H1 (cell line): ENCODE measurements around the gene GPC1. TPM values are rescaled to one million over a fixed set of nuclear protein-coding genes. Genes with fewer than 3 reads are reported as not detected.

Experiments used
- BRCA1 ChIP-seq: IDR thresholded peaks from 2 replicates; pipeline ENCODE4 v1.6.1; 2012; ENCODE audit warnings: low read depth, low read length, improper control_type of control experiment
- CEBPB ChIP-seq: IDR thresholded peaks from 2 replicates; pipeline ENCODE4 v1.6.1; 2012; ENCODE audit warnings: low read depth, low read length
- CTBP2 ChIP-seq: IDR thresholded peaks from 2 replicates; pipeline ENCODE4 v1.7.0; 2011; ENCODE audit warnings: borderline replicate concordance, mild to moderate bottlenecking, moderate library complexity, mixed read lengths, low read length; ENCODE audit not compliant: insufficient read depth, insufficient read length
- CTCF ChIP-seq, 3 experiments: IDR thresholded peaks; 1 replicate in 2 of 3; 2 replicates in 1 of 3; pipeline versions ENCODE4 v1.5.1 to v1.6.1; 2011; ENCODE audit warnings: low read length in 3 of 3, mild to moderate bottlenecking in 3 of 3, inconsistent platforms in 2 of 3, low read depth in 1 of 3, moderate library complexity in 1 of 3; ENCODE audit not compliant: insufficient read depth in 1 of 3; ENCODE audit errors: control extremely low read depth in 1 of 3
- HDAC2 ChIP-seq, 2 experiments: fragments of 300-600 bp in 1 of 2; sonication (generic) in 1 of 2; IDR thresholded peaks; 2 replicates each; pipeline ENCODE4 v1.6.1; 2011 to 2012; ENCODE audit warnings: low read depth in 2 of 2, low read length in 2 of 2, mild to moderate bottlenecking in 2 of 2, moderate library complexity in 2 of 2, borderline replicate concordance in 1 of 2, inconsistent platforms in 1 of 2
- POLR2AphosphoS5 ChIP-seq: IDR thresholded peaks from 2 replicates; pipeline ENCODE4 v1.6.1; 2011; ENCODE audit warnings: low read depth, low read length
- TEAD4 ChIP-seq: IDR thresholded peaks from 2 replicates; pipeline ENCODE4 v1.6.1; 2012; ENCODE audit warnings: low read depth, low read length, inconsistent platforms, mixed read lengths
- polyA plus RNA-seq, 7 experiments: library from polyadenylated mRNA; depleted of rRNA in 3 of 7; stranded (reverse) in 5 of 7; unstranded in 2 of 7; fragments of >200 nt in 5 of 7; fragments of 200-250 nt in 2 of 7; gene quantifications; 1 replicate in 5 of 7; 2 replicates in 1 of 7; 4 replicates in 1 of 7; pipeline versions ENCODE4 v1.2.1 to v1.2.3, GENCODE V29; 2011 to 2013; ENCODE audit warnings: missing spikeins in 2 of 7, mixed read lengths in 2 of 7
- total RNA-seq: library from RNA; stranded (reverse); fragmentation: NEBNext Ultra II Directional; extraction: Animal tissue kit (Norgen Biotek cat#: 25700); gene quantifications from 2 replicates; pipeline ENCODE4 v1.2.1, GENCODE V29; 2021

Gene GPC1
- total and polyA plus RNA-seq, 2 of the 8 experiments (the other 6 are each of a cell fraction or from before 2014, with no cell fraction given) = 21.9 to 28.3 TPM

DNA sequence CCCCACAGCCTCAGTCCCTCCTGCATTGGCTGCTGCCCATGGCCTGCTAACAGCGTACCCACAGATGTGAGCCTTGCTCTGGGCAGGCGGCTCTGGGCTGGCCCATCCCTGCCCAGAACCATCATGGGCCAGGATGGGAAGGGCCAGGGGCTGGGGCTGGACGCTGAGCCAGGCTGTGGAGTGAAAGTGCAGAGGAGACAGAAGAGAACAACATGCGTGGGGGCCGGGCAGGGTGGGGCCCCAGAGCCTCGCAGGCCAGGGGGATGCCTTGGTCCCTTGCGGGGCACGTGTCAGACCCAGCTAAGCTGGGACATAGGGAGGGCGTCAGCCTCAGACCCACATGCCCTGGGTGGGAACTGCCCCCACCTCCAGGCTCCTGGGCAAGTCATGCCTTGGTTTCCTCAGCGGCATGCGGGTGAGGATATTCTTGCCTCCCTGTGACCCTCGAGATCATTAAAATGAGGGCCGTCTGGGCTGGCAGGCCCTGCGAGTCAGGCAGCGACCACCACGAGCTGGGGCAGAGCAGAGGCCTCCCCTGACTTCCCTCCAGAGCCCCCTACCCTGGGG is 27.3 kb downstream of the GPC1 start (continued):
- no peak for TF ChIP-seq HDAC2 (IDR thresholded peaks at IDR 0.05; ENCODE audit: borderline replicate concordance in 1 of 2, low read depth in 2 of 2, low read length in 2 of 2)
- no peak for TF ChIP-seq TEAD4
- no peak for TF ChIP-seq POLR2AphosphoS5
- no peak for TF ChIP-seq BRCA1
- no peak for TF ChIP-seq CTCF (IDR thresholded peaks at IDR 0.05; ENCODE audit: control extremely low read depth in 1 of 3, insufficient read depth in 1 of 3, low read depth in 1 of 3, low read length in 3 of 3)
- TF ChIP-seq CTBP2 = no peak
- TF ChIP-seq CEBPB = no peak
